Mammary epithelial cell (primary cell): ENCODE measurements around the gene TMEM131.

Source experiments
- EZH2 ChIP-seq: IDR thresholded peaks from 2 replicates; pipeline ENCODE4 v1.6.1; 2012; ENCODE audit warnings: low read length, inconsistent platforms, borderline replicate concordance
- TF ChIP-seq, protein P1 (sequence below), 2 donors: IDR thresholded peaks in 1 of 2; conservative IDR thresholded peaks in 1 of 2; 2 replicates each; pipeline ENCODE4 v1.5.1; 2011 to 2012; ENCODE audit warnings: inconsistent platforms in 2 of 2, low read length in 2 of 2, mild to moderate bottlenecking in 2 of 2, control low read depth in 1 of 2, low read depth in 1 of 2; ENCODE audit not compliant: insufficient read depth in 1 of 2; ENCODE audit errors: extremely low read depth in 1 of 2

DNA sequence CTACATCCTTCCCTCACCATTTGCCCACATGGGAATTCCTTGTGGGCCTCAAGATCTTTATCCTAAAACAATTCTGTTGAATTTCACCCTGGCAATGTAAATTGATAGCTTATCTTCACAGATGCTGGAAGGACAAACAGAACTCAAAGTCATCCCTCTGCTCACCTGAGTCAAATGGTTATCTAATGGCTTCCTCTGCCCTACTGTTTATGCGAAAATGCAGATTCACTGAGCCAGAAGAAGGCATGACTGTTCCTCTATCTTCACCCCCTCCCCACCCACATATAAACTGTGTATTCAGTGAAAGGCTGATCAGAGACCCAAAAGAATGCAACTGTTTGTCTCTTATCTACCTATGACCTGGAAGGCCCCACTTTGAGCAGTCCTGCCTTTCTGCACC is 47.4 kb upstream of the TMEM131 start:
- TF ChIP-seq, protein P1, sequence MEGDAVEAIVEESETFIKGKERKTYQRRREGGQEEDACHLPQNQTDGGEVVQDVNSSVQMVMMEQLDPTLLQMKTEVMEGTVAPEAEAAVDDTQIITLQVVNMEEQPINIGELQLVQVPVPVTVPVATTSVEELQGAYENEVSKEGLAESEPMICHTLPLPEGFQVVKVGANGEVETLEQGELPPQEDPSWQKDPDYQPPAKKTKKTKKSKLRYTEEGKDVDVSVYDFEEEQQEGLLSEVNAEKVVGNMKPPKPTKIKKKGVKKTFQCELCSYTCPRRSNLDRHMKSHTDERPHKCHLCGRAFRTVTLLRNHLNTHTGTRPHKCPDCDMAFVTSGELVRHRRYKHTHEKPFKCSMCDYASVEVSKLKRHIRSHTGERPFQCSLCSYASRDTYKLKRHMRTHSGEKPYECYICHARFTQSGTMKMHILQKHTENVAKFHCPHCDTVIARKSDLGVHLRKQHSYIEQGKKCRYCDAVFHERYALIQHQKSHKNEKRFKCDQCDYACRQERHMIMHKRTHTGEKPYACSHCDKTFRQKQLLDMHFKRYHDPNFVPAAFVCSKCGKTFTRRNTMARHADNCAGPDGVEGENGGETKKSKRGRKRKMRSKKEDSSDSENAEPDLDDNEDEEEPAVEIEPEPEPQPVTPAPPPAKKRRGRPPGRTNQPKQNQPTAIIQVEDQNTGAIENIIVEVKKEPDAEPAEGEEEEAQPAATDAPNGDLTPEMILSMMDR (conservative IDR thresholded peaks at IDR 0.05 in 1 of 2, IDR thresholded peaks at IDR 0.05 in 1 of 2; ENCODE audit: extremely low read depth in 1 of 2, insufficient read depth in 1 of 2, low read depth in 1 of 2, low read length in 2 of 2): no peak
- no peak for TF ChIP-seq EZH2
